IPS DF 4.7 (cell line): Measurements from ENCODE around the gene MAP3K14.

Experiments used
- DNase-seq: peaks from one replicate; pipeline ENCODE4 v3.0.0-alpha.2; 2013; ENCODE audit warnings: low spot score; ENCODE audit errors: extremely low read depth

The MAP3K14 gene

GRCh38 chr17:45223539-45224528 is 93.0 kb downstream of the MAP3K14 start:
- DNase-seq: no peak

DNA sequence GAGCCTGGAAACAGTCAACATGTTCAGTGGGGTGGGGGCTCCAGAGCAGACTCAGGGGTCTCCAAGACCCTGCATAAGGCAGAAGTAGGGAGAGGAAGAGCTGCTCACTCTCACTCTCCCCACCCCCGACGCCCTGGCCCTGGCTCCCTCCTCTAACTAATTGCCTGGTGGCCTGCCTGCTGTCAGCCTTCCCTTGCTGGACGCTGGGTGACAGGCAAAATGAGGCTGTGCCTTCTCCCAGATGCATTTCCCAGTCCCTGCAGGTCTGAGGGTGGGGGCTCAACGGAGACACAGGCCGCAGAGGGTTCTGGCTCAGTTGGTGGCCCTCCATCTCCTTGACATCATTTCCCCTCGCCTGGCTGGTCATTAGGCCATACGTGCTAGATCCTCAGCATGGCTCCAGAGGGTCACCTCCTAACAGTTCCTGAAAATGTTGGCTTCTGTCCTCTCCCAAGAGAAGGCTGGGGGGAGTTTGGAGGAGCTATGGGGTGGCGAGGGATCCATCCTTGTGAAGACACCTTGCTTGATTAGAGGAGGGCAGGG is 93.8 kb downstream of the MAP3K14 start:
- no peak for DNase-seq

GRCh38 chr17:45222289-45222995 is 94.4 kb downstream of the MAP3K14 start:
- no peak for DNase-seq

DNA sequence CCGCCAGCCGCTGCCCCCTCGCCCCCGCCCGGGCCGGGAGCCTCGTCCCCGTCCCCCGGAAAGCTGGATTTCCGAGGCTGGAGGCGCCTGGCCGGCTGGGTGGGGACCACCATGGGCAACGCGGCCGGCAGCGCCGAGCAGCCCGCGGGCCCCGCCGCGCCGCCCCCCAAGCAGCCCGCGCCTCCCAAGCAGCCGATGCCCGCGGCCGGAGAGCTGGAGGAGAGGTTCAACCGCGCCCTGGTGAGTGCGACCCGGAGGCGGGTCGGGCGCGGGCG is 94.9 kb downstream of the MAP3K14 start:
- no peak for DNase-seq

DNA sequence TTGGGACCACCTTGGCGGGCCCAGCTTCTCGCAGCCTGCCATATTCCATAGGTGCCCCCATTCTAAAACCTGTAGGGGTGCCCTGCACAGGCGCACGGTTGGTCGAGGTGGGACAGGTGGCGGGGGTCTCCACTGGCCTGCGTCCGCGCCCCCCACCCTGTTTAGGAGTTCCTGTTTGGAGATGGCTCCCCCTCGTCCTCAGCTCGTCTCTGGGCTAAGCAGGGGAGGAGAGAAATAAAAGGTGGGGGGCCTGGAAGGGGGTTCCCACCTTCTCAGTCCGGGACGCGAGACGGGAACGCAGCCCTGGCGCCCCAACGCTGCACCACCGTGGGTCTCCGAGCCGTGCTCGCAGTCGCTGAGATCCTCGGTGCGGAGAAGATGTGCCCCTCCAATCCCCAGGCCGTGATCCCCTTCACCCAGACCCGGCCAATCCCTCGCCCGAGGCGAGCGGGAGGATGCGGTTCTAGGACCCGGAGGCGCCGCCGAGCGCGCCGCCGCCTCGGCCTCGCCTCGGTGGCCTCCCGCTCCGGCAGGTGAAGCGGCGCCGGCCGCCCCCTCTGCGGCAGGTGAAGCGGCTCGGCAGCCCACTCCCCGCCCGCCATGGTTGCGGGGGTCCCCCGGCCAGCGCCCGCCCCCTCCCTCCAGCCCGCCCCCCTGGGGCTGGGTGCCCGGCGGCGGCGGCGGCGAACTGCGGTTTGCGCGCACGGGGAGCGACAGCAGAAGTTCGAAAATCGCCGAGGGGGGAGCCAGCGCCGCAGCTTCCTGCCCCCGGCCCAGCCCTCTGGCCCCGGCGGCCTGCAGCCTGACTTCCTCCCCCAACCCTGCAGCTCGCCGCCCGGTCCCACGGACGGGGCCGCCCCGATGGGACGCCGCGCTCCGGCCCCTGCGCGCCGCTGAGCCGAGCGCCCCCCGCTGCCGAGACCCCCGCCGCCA is 95.5 kb downstream of the MAP3K14 start, which contains the start of gene FMNL1:
Gene FMNL1 (plus strand): TSS at position 805 of the 933 bp plus-strand sequence. CDS start 240 bp downstream, outside the sequence.
- no peak for DNase-seq

GRCh38 chr17:45220079-45220478 is 96.7 kb downstream of the MAP3K14 start:
- DNase-seq: no peak

DNA sequence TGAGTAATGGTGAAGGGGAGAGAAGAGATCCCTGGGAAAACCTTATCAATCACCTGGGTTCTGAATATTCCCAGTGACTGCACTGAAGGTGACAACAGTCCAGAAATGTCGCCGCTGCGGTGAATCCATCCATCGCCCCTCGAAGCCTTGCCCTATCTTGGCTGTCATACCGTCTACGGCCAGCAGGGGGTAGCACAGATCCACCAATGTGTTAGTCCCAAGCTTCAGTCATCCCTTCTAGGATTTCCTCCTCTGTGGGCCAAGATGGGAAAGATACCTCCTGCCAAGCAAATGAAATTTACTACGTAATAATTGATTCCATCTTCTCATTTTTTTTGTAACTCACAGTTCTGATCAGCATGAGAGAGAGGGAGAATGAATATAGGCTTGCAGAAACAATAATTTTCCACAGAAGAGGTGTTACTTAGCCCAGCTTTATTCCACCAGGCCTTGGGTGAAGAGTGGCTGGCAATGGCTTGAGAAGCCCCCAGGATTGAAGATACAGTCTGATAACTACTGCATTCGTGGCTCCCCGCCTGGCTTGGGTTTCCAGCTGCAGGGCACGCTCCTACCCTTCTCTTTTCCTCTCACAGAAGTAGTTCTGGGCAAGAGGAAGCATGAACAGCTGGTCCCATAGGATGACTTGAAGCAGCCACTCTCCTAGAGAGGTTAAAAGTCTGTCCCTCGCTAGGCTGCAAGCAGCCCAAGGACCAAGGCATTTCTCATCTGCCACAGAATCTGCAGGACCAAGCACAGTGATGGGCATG is 97.7 kb downstream of the MAP3K14 start:
- DNase-seq: no peak
